Stimulated activated CD4-positive, alpha-beta T cell treated with anti-CD3 and anti-CD28 coated beads, TNF-alpha, amount 100 ng/mL, for 48 hours (primary cell): ENCODE data around the gene NEMF.
"Not testable (repeated sequence)": the region's sequence is repeated elsewhere in the genome, so short reads cannot be mapped to it uniquely, and the experiment has no call there.

Experiments
- DNase-seq, 3 donors: peaks; one replicate each; pipeline ENCODE4 v3.0.0-alpha.2; 2020; ENCODE audit warnings: low read depth in 3 of 3

NEMF gene

GRCh38 chr14:49746476-49746875 is 106.1 kb downstream of the NEMF start:
- DNase-seq = not testable (repeated sequence)

- DNase-seq = no peak
Measured at GRCh38 chr14:49745191-49745590, 107.4 kb downstream of the NEMF start.

GRCh38 chr14:49735669-49736068 is 116.9 kb downstream of the NEMF start:
- not testable (repeated sequence) for DNase-seq

- DNase-seq = no peak
Measured at GRCh38 chr14:49733836-49734235, 118.8 kb downstream of the NEMF start.

GRCh38 chr14:49732896-49733295 is 119.7 kb downstream of the NEMF start:
- DNase-seq = no peak
